OCI-M2 (cell line): ENCODE results near the gene NUDT3.

Experiments used
- DNase-seq: peaks from one replicate; lab custom pipeline; 2025; ENCODE audit not compliant: unreplicated experiment; lab: John Stamatoyannopoulos, UW

The NUDT3 gene

GRCh38 chr6:34240329-34241248 is 151.9 kb downstream of the NUDT3 start:
- no peak for DNase-seq

DNA sequence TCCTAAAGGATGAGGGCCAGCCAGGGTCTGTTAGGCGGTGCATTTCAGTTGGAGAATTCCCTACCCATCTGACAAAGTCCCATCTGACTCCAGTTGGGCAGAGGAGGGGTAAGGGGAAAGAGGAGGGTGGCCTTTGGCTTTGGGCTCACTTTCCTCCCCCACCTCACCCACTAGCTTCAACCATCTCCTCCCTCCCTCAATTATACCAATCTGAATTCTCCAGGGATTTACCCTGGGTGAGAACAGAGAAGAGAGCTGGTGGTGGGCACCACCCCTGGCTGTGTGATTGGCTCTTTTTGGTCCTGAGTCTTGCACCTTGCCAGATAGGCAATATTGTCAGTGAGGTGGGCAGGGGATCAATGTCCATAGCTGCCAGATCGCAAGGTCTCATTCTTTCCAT is 152.6 kb downstream of the NUDT3 start:
- no peak for DNase-seq

DNA sequence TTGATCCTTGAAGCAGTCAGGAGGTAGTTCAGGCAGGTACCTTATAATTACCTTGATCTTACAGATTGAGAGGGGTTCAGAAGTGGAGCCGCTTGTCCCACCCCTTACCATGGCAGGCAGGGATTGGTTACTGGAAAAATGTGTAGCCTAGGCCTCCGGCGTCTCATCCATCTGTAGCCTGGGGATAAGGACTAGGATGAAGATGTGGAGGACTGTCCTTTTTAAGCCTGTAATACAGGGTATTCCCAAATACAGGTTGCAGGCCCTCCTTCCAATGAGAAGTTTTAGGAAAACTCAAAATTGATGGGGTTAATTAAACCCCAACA is 153.0 kb downstream of the NUDT3 start:
- DNase-seq = no peak

DNA sequence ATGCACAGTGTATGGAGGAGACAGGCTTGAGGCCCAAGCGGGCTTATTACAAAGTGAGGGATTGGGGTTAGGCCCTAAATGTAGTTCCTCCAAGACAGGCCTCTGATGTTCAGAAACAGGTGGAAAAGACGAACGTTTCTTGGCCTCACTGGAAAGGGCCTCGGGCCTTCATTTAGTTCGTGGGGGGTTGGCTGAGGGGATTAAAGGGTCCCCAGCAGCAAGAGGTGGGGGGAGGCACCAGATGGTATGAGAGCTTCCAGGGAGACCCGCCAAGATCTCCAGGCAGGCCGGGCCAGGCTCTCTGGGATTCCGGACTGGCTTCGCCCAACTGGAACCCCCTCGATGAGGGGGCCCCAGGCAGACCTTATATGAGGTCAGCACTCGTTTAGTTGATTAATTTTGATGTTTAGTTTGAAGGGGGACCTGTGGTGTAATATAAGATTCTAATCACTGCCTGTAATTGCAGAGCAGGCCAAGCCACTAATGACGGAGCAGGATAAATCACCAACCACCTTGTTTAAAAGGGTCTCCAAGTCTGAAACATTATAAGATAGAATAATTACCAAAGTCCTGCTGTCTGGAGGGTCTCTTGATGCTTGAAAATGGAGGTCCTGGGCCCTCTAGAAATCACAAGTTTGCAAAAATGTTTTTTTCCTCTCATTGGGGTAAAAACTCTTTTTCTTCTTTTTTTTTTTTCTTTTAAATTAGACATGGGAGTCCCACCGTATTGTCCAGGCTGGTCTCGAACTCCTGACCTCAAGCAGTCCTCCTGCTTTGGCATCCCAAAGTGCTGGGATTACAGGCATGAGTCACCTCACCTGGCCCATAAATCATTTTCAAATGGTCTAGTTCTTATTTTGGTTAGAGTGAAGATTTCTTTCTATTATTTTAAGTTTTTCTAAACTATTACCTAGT is 153.6 kb downstream of the NUDT3 start:
- DNase-seq = no peak

- DNase-seq = no peak
Measured at GRCh38 chr6:34237722-34238584, 154.5 kb downstream of the NUDT3 start.

DNA sequence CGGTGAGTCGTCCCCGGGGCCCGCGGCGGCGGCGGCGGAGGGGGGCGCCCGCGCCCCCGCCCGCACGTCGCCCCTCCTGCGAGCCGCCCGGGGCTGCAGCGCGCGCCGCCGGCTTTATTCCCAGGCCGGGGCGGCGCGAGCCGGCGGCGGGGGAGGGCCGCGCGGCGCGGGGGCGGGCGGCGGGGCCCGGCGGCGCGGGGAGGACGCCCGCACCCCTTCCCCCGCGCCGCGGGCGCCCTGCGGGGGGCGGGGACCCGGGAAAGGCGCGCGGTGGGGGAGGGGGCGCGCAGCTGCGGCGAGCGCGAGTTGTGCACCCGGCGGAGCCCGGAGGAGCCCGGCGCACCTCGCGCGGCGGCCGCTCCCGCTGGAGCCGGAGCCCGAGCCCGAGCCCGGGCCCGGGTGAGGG is 155.2 kb downstream of the NUDT3 start:
- no peak for DNase-seq

GRCh38 chr6:34236443-34237315 is 155.8 kb downstream of the NUDT3 start, which contains the start of gene HMGA1:
TSS of gene HMGA1 (plus strand) at chr6:34236873. CDS start at chr6:34240781, 3,908 bp downstream.
- no peak for DNase-seq

DNA sequence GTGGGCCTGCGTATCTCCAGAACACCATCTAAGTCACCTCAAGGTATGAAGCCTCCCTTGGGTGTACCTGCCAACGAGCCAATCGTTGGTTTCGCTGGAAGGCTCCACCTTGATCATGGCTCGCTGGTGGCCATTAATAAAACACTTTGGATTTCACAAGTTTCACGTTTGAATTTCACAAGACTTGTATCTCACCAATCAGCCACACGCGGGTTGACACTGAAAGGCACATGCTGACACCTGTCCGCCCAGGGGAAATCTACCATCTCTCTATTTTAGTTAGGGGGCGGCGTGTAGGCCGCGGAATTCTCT is 156.4 kb downstream of the NUDT3 start:
- DNase-seq = no peak

DNA sequence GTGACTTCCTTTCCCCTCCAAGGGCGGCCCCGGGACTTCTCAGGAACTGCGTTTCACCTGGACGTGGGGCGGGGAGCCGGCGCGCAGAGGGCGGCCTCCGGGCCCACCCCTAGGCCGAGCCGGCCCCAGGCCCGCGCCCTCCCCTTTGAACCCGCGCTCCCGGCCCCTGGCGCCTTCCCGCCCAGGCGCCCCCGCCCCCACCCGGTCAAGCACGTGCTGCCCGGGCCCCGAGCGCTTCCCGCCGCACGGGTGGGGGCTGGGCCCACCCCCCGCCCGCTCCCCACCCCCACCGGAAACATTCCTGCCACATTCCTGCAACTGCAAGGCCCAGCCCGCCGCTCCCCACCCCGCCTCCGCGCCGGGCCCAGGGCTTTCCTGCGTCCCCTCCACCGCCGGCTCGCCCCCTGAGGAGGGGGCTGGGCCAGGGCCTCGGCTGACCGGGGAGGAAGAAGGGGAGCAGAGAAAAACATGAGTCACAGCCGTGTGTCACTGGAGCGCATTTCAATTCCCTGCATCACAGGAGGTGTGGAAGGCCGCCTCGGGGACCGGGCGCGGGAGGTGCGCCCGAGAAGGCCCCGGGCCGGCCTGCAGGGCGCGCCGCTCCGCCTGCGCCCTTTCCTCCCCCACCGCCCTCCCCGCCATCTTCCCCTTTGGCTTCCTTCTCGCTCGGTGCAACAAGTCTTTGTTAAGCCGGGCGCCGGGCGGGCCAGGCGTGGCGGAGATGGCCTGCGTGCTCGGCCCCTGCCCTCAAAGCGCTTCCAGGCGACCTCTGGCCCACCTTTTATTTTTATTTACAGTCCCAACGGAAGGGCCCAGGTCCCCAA is 156.9 kb downstream of the NUDT3 start:
- no peak for DNase-seq

DNA sequence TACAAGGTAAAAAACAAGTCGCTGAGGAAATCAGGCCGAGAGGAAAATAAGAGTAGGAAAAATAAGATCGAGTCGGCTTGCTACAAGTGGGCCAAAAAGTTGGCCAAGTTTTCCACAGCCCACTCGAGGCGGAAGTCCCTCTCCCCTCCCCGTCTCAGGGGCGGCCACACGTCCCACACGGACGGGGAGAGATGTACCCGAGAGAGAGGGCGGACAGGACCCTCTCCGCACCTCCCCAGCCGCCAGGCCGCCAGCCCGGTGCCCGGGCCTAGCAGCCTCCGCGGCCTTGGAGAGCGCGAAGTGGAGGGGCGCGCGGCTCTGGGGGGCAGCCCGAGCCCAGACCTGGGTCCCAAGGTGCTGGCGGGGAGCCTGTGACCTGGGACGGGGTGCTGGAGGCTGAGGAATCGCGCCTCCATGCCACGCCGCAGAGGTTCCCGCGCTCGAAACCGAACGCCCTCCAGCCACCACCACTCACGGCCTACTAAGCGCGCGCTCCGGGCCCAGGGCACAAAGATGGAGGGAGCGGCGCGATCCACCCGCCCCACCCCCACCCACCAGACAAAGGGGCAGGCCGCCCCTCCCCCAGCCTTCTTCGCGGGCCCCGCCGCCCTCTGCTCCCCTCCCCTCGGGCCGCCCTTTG is 157.7 kb downstream of the NUDT3 start:
- DNase-seq = no peak

- DNase-seq = no peak
Measured at GRCh38 chr6:34233867-34234266, 158.6 kb downstream of the NUDT3 start.

DNA sequence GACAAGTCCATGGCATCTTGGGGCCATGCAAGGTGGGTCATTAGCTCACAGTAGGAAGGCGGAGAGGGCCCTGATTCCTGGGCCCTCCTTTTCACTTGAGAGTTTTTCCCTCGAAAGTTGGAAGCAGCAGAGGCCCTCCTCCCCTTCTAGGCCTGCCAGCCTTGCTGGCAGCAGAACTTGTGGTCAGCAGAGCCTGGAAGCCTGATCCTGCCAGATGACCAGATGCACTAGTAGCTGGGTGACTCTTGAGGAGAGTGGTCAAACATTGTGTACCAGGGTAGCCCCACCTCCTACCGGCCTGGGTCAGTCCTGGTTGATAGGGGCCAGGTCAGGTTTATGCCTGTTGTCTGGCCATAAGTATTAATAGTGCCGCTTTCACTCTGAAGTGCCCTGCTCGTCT is 159.6 kb downstream of the NUDT3 start:
- DNase-seq = no peak

DNA sequence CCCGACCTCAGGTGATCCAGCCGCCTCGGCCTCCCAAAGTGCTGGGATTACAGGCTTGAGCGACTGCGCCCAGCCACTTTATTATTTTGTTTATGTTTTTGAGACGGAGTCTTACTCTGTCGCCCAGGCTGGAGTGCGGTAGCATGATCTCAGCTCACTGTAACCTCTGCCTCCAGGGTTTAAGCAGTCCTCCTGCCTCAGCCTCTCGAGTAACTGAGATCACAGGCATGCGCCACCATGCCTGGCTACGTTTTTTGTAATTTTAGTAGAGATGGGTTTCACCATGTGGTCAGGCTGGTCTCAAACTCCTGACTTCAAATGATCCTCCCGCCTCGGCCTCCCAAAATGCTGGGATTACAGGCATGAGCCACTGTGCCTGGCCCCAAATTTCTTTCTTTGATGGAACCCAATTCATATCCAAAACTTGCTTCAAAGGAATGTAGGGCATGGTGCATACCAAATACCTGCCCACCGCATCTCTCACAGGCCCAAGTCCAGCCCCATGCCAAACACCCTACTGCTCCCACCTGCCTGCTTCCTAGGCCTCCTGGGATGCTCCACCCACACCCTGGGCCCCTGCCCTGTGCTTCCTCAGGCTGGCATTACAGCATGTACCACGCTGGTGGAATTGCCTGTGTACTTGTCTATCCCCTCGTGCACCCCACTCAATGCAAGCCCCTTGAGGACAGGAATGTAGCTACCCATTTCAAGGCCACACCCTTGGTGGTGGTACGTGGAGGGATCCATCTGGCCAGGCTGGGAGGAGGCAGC is 160.7 kb downstream of the NUDT3 start:
- DNase-seq = no peak

- no peak for DNase-seq
Measured at GRCh38 chr6:34230653-34231371, 161.7 kb downstream of the NUDT3 start.

- no peak for DNase-seq
Measured at GRCh38 chr6:34229877-34230276, 162.6 kb downstream of the NUDT3 start.
